SH-SY5Y (cell line): ENCODE results near the gene ARHGEF37.

Source experiments
- GATA2 ChIP-seq: IDR thresholded peaks from 2 replicates; pipeline ENCODE4 v1.6.1; 2011; ENCODE audit warnings: mild to moderate bottlenecking, low read depth, low read length
- GATA3 ChIP-seq: IDR thresholded peaks from 2 replicates; pipeline ENCODE4 v1.6.1; 2011; ENCODE audit warnings: low read depth, mild to moderate bottlenecking, low read length, moderate library complexity

ARHGEF37 gene

DNA sequence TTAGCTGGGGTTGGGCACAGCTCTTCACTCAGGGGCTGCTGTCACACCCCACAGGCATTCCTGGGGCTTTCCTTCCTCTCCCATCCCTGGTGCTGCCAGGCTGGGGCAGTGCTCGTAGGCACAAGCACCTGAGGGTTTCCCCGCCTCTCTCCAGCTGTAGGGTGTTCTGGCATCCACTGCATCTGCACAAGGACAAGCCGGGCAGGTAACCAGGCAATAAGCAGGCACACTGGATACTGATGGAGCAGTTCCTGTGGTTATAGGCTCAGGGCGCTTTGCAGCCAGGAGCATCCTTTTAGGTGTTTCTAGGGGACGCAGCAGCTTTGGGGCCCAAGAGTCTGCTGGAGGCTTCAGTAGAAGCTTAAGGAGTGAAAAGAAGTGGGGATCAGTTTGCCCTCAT is 56.8 kb downstream of the ARHGEF37 start:
- no peak for TF ChIP-seq GATA3
- TF ChIP-seq GATA2 = no peak

DNA sequence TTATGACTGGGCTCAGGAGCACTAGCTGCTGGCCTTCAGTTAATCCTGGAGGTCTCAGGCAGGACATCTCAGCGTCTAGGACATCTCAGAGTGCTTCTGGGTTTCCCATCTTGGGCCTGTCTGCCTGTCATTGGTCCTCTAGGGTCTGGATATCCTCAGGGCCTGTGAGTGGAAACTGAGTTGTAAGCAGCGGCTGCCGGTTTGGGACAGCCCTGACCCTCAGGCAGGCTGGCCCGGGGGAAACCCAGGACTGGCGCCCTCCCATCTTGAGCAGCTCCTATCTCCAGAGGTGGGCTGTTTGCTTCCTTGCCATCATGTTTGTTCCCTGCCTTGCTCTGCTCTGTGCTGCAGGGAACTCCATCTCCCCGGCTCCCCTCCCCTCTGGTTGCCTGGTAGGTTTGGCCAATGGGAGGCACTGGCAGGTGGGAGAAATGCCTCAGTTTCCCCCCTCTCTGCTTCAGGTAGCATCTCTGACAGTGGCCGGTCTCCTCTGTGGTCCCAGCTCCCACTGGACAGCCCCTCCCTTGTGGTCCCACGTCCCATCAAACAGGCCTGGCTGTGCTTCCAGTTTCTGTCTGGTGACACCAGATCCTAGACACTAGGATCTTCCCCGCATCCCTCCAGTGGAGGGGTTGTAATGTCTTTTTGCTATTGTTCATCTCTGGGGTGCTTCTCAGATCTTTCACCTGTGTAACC is 57.4 kb downstream of the ARHGEF37 start:
- TF ChIP-seq GATA3 (no peak), GATA2 (no peak)

DNA sequence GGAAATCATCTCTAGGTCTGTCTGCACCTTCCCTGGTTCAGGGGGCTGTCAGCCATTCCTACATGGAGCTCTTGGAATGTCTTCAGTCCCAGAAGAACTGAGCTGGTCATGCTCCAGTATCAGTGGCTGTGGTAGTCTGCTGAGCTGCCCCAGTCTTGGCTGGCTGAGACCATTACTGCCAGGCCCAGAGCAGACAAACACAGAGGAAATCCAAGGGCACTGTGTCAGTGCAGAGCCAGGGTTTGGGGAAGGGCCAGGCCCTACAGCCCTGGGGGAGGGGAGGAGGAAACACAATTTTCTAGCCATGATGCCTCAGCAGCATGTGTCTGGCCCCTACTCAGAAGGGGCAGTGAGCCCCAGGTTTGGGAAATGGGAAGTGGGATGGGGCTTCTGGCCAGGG is 58.4 kb downstream of the ARHGEF37 start:
- TF ChIP-seq GATA3 (no peak), GATA2 (no peak)

- TF ChIP-seq GATA3 (no peak), GATA2 (no peak)
Measured at GRCh38 chr5:149640350-149640999, 59.2 kb downstream of the ARHGEF37 start.

- TF ChIP-seq GATA2 (no peak), GATA3 (no peak)
Measured at GRCh38 chr5:149641000-149641576, 59.8 kb downstream of the ARHGEF37 start.

DNA sequence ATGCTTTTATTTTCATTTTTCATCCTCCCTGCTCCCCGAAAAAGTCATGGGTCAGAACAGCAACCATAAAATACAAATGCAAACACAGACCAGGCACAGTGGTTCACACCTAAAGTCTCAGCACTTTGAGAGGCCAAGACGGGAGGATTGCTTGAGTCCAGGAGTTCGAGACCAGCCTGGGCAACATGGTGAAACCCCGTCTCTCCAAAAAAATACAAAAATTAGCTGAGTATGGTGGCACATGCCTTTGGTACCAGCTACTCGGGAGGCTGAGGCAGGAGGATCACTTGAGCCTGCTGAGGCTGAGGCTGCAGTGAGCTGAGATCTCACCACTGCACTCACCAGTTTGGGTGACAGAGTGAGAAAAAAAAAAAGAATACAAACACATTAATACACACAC is 60.3 kb downstream of the ARHGEF37 start:
- TF ChIP-seq GATA3 (no peak), GATA2 (no peak)

- no peak for TF ChIP-seq GATA2
- no peak for TF ChIP-seq GATA3
Measured at GRCh38 chr5:149643781-149644180, 62.5 kb downstream of the ARHGEF37 start.

DNA sequence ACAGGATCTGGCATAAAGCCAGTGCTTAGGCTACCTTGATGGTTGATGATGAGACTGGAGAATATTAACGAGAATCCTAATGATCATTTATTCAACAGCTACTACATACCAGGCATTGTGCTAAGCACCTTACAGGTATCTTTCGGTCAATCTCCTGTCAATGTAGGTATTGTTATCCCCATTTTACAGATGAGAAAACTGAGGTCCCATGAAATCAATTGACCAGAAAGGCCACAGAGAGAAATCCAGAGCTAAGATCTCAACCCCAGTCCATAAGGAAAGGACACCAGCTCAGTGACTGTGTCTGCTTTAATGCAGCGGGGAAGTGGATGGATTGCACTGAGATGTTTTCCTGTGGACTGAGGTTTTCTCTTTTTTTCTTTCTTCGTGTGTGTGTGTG is 63.3 kb downstream of the ARHGEF37 start:
- TF ChIP-seq GATA2 = no peak
- TF ChIP-seq GATA3 = no peak

DNA sequence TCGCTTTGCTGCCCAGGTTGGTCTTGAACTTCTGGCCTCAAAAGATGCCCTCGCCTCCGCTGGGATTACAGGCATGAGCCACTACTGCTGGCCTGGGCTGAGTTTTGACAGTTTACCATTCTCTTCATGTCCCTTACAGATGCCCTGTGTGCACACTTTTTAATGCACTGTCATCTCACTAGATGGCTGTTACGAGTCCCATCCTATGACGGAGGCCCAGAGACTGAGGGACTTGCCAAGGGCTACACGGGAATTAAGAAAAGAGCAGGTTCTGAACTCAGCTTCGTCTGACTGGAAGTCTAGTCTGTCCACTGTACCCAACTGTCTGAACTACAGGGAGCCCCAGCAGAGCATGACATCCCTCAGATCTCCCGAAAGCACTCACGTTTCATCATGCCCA is 63.9 kb downstream of the ARHGEF37 start:
- TF ChIP-seq GATA3 (no peak), GATA2 (no peak)

- TF ChIP-seq GATA2 (no peak), GATA3 (no peak)
Measured at GRCh38 chr5:149645725-149646124, 64.4 kb downstream of the ARHGEF37 start.

DNA sequence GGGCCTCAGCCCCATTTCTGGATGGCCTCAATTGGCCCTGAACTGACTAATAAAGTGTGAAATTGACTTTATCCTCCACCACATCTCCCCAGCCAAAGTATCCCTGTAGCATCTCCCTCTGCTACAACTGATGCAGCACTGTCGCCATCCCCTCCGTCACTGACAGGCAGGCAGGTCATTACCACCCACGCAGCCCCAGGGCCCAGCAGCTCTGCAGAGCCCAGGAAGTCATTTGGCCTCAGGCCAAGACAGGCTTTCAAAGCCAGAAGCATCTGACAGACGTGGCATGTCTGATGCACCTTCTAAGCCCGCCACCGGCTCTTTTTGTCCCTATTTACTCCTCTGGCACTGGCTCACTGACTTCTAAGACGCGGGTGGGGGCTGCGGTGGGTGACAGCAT is 65.3 kb downstream of the ARHGEF37 start:
- TF ChIP-seq GATA2 (peak; percentile 83), GATA3 (no peak)

- TF ChIP-seq GATA2 (no peak), GATA3 (no peak)
Measured at GRCh38 chr5:149647334-149647733, 66.0 kb downstream of the ARHGEF37 start.

DNA sequence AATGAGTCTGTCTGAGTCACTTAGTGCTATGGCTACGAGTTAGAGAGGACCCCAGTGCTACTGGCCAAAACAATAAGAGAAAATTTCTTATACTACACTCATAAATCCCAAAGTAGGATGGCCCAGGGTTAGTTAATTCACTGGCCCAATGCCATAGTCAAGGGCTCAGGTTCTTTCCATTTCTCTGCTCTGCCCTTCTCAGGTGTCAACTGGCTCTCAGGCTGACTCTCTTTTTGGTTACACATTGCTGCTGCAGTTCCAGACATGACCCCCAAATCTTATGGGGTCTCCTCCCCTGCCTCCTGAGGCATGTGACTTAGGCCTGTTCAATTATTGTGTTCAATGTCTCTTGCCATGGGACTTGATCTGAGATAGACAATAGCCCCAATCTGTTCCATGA is 70.4 kb downstream of the ARHGEF37 start:
- TF ChIP-seq GATA3 (no peak), GATA2 (no peak)

GRCh38 chr5:149652697-149653096 is 71.4 kb downstream of the ARHGEF37 start:
- TF ChIP-seq GATA2 = no peak
- no peak for TF ChIP-seq GATA3

- TF ChIP-seq GATA2 = no peak
- no peak for TF ChIP-seq GATA3
Measured at GRCh38 chr5:149654231-149654630, 72.9 kb downstream of the ARHGEF37 start.
